ENCODE measurements around the gene MVB12B. TPM values are rescaled to one million over a fixed set of nuclear protein-coding genes. Genes with fewer than 3 reads are reported as not detected.

MVB12B gene
- total and polyA plus RNA-seq, 8 donors = 2.6 to 6.7 (median 4.0) TPM

- Histone ChIP-seq H3K36me3 (no peaks in the 10 kb centered on the region), H3K27ac (no peak overlapping the region), H3K4me3 (no peak overlapping the region), H3K27me3 (no peaks in the 10 kb centered on the region), H3K4me1 (no peaks in the 10 kb centered on the region), H3K9me3 (no peaks in the 10 kb centered on the region)
- DNase-seq (no peak), FAIRE-seq (no peak), ATAC-seq (no peak)
- TF ChIP-seq CTCF (IDR thresholded peaks at IDR 0.05) = no peak
- intact Hi-C loops (cut with DNase I) = loop anchor here in 1 of 3 donors (10.0 kb wide), 2 partner anchors 185 to 1085 kb away; no protein-coding TSS in a partner anchor
- 81 to 85% methylated on average over 20 of the region's 20 CpGs for WGBS, 2 donors
Measured at GRCh38 chr9:126489581-126490213, 163.1 kb downstream of the MVB12B start.

- Histone ChIP-seq H3K9me3 (no peaks in the 10 kb centered on the region), H3K27me3 (no peaks in the 10 kb centered on the region), H3K4me1 (no peaks in the 10 kb centered on the region), H3K36me3 (no peaks in the 10 kb centered on the region), H3K4me3 (no peak overlapping the region), H3K27ac (no peak overlapping the region)
- DNase-seq (no peak), FAIRE-seq (no peak), ATAC-seq (peak in 2 of 4 donors; percentile 20 to 25)
- TF ChIP-seq CTCF (IDR thresholded peaks at IDR 0.05) = no peak
- WGBS, 2 donors = 59 to 70% methylated on average over 19 of the region's 19 CpGs
- intact Hi-C loops (cut with DNase I) = no loop called here
Measured at GRCh38 chr9:126490214-126490631, 163.6 kb downstream of the MVB12B start.

- Histone ChIP-seq H3K27me3 (no peaks in the 10 kb centered on the region), H3K36me3 (no peaks in the 10 kb centered on the region), H3K9me3 (no peaks in the 10 kb centered on the region), H3K4me1 (no peaks in the 10 kb centered on the region), H3K4me3 (no peak overlapping the region), H3K27ac (no peak overlapping the region)
- 49 to 50% methylated on average over 20 of the region's 20 CpGs for WGBS, 2 donors
- ATAC-seq = peak; percentile 64 to 92 (median 86)
- DNase-seq = peak in 1 of 6 donors; percentile 55
- intact Hi-C loops (cut with DNase I) = no loop called here
- peak; percentile 90 for FAIRE-seq
- TF ChIP-seq CTCF (IDR thresholded peaks at IDR 0.05) = peak; percentile 79 to 86 (median 82)
Measured at GRCh38 chr9:126490871-126491567, 164.4 kb downstream of the MVB12B start.

- Histone ChIP-seq H3K9me3 (no peaks in the 10 kb centered on the region), H3K27ac (no peak overlapping the region), H3K4me1 (no peaks in the 10 kb centered on the region), H3K27me3 (no peaks in the 10 kb centered on the region), H3K4me3 (no peak overlapping the region), H3K36me3 (no peaks in the 10 kb centered on the region)
- FAIRE-seq (no peak), DNase-seq (no peak), ATAC-seq (no peak)
- 65 to 69% methylated on average over 3 of the region's 3 CpGs for whole genome bisulfite sequencing, 2 donors
- intact Hi-C loops (cut with DNase I) = no loop called here
- TF ChIP-seq CTCF (IDR thresholded peaks at IDR 0.05) = no peak
Measured at GRCh38 chr9:126491568-126491879, 164.9 kb downstream of the MVB12B start.

- 75 to 79% methylated on average over 10 of the region's 10 CpGs for WGBS, 2 donors
- DNase-seq (peak in 1 of 6 donors; percentile 16), ATAC-seq (no peak), FAIRE-seq (no peak)
- TF ChIP-seq CTCF (IDR thresholded peaks at IDR 0.05) = no peak
- Histone ChIP-seq H3K9me3 (no peaks in the 10 kb centered on the region), H3K4me1 (no peaks in the 10 kb centered on the region), H3K4me3 (no peak overlapping the region), H3K36me3 (no peaks in the 10 kb centered on the region), H3K27ac (no peak overlapping the region), H3K27me3 (no peaks in the 10 kb centered on the region)
- intact Hi-C loops (cut with DNase I) = no loop called here
Measured at GRCh38 chr9:126491949-126492348, 165.3 kb downstream of the MVB12B start.
